Measurements from ENCODE around the gene SCFD2.

SCFD2 gene

DNA sequence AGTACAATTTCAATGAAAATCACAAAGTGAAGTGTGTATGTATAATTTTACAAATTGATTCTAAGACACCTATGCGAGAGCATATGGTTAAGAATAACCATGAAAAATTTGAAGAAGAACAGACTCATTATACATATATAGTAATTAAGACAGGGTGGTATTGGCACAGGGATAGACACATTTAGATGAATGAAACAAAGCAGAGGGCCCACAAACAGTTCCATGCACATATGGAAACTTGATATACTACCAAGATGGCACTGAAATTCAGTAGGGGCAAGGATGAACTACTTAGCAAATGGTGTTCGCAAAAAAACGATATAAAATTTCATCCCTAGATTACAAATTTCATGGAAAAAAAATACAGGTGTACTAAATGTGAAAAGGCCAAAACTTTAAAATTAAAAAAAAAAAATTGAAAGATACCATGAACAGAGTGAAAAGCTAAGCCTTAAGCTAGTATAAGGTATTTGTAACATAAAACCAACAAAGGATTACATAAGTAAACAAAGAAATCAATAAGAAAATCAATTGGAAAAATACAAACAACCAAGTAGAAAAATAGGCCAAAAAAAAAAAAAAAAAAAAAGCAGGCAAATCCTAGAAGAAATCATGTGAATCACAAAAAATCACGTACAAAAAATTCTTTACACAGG lies 418.3 kb downstream of the SCFD2 start:
- DNase-seq: no peak

DNA sequence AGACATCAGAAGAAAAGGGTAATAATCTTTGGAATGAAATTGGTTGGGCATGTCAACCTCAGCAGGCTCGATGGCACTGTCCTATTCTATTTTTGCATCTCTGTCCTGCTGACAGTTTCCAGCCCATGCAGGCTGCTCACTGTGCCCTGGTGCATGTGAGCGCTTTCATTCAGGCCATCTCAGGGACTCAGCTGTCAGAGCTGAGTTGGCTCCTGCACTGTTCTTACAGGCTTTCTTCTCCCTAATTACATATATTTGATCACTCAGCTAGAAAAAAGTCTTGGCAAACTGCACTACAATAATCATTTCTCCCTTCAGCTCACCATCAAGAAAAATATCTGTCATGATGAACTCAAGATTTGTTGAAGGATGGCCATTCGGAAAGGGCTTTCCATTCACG lies 419.0 kb downstream of the SCFD2 start:
- DNase-seq: no peak

GRCh38 chr4:52945982-52946381 lies 419.9 kb downstream of the SCFD2 start:
- no peak for DNase-seq

DNA sequence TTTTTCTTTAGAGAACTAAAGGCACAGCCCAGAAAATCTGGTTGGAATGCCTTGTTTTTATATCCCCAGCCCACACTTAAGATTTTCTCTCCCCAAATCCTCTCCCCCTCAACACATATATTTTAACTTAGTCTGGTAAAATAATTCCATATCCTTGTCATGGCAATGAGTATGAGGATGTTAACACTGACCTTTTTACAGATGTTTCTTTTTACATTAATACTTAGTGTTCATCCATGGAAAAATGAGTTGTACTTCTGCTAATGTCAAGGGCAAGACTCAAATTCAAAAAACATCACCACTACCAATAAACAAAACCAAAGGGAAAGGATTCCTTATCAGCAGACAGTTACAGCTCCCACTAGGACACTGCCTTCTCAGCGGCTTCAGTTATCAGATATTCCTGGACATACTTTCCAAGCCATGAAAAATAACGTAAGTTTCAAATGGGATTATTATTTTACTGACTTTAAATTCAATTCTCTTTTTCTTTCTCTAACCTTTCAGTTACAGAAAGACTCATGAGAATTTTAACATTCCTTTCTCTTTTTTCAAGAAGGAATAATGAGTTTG lies 420.4 kb downstream of the SCFD2 start:
- no peak for DNase-seq

- no peak for DNase-seq
These were observed 422.2 kb downstream of the SCFD2 start for GRCh38 chr4:52943677-52944076.

- DNase-seq: no peak
These were observed 422.9 kb downstream of the SCFD2 start for GRCh38 chr4:52942936-52943335.

DNA sequence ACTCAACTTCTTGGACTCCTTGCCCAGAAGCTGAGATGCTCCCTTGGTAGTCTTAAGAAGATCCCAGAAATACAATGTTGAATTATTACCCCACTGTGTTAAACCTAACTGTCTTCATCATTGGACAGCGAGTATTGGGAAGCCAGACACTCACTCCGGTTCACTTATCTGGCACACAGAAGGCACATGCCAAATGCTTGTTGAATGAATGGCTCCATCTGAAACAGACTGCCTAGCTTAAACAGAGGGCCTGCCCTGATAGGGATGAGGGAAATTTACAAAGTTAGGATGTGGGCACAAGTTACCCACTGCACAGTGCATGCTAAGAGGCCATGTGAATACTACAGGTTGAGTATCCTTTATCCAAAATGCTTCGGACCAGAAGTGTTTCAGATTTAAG lies 424.4 kb downstream of the SCFD2 start:
- no peak for DNase-seq

- no peak for DNase-seq
These were observed 426.1 kb downstream of the SCFD2 start for GRCh38 chr4:52939739-52940138.

- no peak for DNase-seq
These were observed 426.5 kb downstream of the SCFD2 start for GRCh38 chr4:52939325-52939724.

GRCh38 chr4:52937829-52938228 lies 428.0 kb downstream of the SCFD2 start:
- no peak for DNase-seq

GRCh38 chr4:52936729-52937128 lies 429.1 kb downstream of the SCFD2 start:
- no peak for DNase-seq

DNA sequence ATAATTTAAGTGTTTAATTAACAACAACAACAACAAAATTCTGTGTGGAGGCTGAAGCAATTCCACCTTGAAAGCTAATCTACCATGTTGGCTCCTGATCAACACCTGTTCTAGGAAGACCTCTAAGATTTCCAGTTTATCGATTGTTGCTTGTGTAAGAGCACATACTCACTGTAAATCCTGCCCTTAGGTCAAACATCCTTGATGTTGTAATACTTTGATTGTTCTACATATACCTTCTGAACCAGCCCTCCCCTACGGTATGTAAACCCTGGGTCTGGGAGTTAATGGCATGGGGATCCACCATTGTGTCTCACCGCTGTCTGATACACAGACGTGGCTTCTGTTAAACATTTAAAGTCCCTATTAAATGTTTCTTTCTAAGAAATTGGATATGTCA lies 430.5 kb downstream of the SCFD2 start:
- DNase-seq: no peak

DNA sequence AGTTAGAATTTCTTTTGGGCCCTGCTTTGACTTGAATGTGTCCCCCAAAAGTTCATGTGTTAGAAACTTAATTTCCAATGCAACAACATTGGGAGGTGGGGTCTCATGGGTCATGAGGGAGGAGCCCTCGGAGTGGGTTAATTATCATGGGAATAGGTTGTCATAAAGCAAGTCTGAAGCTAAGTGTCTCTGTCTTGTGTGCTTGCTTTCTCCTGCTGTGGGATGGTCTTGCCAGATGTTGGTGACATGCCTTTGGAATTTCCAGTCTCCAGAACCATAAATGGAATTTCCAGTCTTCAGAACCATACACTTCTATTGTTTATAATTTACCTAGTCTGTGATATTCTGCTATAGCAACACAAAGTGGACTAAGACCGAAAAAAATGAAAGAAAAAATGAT lies 432.1 kb downstream of the SCFD2 start:
- DNase-seq: no peak

GRCh38 chr4:52932591-52933470 lies 433.0 kb downstream of the SCFD2 start:
- no peak for DNase-seq

GRCh38 chr4:52931243-52931642 lies 434.6 kb downstream of the SCFD2 start:
- DNase-seq: no peak

DNA sequence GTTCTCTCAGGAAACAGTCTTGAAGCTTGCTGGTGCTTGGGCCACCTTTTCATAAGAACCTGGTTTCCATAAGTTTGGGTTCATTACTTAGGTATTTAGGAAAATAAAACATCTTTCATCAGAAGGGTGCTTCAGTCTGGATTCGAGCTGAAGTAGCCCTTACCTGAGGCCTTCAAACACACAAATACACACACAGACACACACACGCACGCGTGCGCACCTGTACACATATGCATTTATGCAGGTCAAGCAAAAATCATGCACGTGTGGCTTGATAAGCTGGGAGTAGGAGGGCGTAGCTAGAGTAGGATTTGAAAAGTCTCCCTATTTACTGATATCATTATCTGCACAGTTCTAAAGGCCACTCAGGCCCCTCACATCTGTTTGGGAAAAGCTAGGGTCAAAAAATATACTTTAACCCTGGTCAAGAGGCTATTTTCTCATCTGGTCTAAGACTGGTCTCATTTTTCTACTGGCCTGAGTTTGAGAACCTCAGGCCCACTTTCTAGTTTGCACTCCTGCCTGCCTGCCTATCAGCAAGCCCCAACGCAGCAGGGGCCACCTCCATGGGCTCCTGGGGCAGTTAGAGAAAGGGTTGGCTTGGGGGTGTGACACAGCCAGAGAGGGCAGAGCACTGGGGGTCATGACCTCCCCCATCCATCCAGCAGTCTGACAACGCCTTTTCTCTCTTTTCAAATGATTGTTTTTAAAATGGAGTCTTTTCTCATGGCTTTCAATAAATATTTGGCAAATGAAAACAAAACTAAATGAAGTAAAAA lies 439.5 kb downstream of the SCFD2 start:
- DNase-seq: no peak

GRCh38 chr4:52925531-52925968 lies 440.3 kb downstream of the SCFD2 start:
- DNase-seq: no peak

DNA sequence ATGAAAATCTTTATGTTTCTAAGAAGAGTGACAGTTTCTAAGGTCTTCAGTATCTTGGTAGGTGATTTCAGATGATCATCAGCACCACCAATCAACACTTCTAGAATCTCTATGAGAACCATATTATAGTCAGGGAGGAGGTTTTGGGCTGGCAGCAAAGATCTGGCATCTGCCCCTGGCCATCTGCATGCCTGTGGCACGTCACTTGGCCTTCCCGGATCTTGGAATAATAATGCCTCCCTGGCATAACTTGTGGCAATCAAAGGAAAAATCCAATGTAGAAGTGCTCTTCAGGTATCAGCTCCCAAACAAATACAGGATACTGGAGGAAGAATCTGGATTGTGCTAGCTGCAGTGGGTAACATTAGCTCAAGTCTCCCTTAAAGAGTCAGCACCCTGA lies 446.4 kb downstream of the SCFD2 start:
- no peak for DNase-seq

DNA sequence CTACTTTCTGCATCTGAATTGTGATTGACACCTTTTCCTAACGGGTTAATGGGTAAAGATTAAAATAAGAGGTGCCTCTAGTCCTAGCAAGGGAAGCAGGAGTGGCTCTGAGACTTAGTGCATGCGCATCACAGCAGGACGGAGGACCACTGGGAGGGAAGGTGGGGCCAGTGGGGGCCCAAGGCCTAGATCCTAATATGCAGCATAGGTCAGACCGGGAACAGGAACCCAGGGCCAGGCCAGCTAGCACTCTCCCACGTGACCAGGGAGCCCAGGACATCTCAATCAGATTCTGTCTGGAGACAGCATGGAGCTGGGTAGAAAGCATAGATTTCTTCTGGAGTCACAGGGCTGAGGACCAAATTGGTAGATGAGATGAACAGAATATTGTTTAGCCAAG lies 448.0 kb downstream of the SCFD2 start:
- DNase-seq: no peak

GRCh38 chr4:52915730-52916300 lies 450.0 kb downstream of the SCFD2 start:
- no peak for DNase-seq

GRCh38 chr4:52915191-52915590 lies 450.7 kb downstream of the SCFD2 start:
- no peak for DNase-seq

DNA sequence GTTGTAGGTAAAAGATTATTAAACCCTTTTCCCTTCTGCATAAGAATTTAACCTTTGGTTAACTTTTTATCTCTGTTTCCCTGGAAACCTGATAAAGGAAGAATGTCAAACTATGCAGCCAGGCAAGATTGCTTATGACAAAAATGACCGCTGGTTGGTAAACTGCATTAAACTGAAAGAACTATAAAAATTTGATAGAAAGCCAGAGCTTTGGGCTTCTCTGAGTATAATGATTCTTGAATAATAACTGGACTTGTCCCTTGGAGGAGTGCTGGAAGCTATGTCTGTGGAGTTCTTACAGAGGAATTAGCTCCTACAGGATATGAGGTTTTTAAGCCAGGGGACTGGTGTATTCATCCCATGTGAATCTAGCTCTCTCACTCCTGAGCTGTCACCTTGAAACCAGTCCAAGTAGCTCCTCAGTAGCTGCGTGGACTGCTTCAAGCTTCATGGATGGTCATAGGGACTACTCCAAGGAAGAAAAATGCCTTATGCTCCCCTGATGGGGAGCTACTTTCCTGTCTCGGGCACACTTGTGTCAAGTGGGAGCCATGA lies 451.7 kb downstream of the SCFD2 start:
- DNase-seq: no peak

DNA sequence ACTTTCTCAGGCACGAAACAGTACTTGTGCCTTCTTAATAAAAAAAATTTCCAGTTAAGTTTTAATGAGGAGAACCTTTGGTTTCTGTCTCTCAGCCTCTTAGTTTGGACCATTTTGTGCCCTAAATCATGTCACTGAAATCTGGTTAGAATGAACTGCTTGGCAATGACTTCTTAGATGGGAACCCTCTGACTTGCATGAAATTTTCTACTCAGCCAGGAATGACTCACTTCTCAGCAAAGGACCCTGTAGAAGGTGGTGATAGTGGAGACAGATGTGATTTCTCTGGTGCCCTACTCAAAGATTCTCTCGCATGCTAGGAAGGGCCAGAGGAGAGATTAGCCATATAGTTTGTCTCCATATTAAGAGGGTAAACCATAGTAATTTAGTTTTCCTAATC lies 453.3 kb downstream of the SCFD2 start:
- no peak for DNase-seq
